ENCODE data around the gene COL13A1.

COL13A1 gene

GRCh38 chr10:69866688-69867461 lies 65.2 kb downstream of the COL13A1 start:
- FAIRE-seq = peak; percentile 60
- TF ChIP-seq POLR2A (IDR thresholded peaks at IDR 0.05; ENCODE audit: low read depth, low read length) = no peak; the same call in 1 of the 2 replicates
- peak; percentile 71 for DNase-seq (ENCODE audit: insufficient read length, low spot score)

- no peak for TF ChIP-seq POLR2A (IDR thresholded peaks at IDR 0.05; ENCODE audit: low read depth, low read length)
- no peak for FAIRE-seq
- DNase-seq (ENCODE audit: insufficient read length, low spot score) = no peak
Observed at GRCh38 chr10:69867699-69868558, 66.2 kb downstream of the COL13A1 start.

- DNase-seq (ENCODE audit: insufficient read length, low spot score) = no peak
- no peak for FAIRE-seq
- no peak for TF ChIP-seq POLR2A (IDR thresholded peaks at IDR 0.05; ENCODE audit: low read depth, low read length)
Observed at GRCh38 chr10:69868821-69869220, 67.1 kb downstream of the COL13A1 start.

GRCh38 chr10:69869291-69869961 lies 67.7 kb downstream of the COL13A1 start:
- DNase-seq (ENCODE audit: insufficient read length, low spot score) (peak; percentile 69), FAIRE-seq (peak; percentile 45)
- no peak for TF ChIP-seq POLR2A (IDR thresholded peaks at IDR 0.05; ENCODE audit: low read depth, low read length)

- FAIRE-seq = no peak
- DNase-seq (ENCODE audit: insufficient read length, low spot score) = no peak
- TF ChIP-seq POLR2A (IDR thresholded peaks at IDR 0.05; ENCODE audit: low read depth, low read length) = no peak
Observed at GRCh38 chr10:69870591-69870990, 68.9 kb downstream of the COL13A1 start.

GRCh38 chr10:69871074-69871473 lies 69.4 kb downstream of the COL13A1 start:
- DNase-seq (ENCODE audit: insufficient read length, low spot score) (no peak), FAIRE-seq (no peak)
- no peak for TF ChIP-seq POLR2A (IDR thresholded peaks at IDR 0.05; ENCODE audit: low read depth, low read length)

- FAIRE-seq = no peak
- TF ChIP-seq POLR2A (IDR thresholded peaks at IDR 0.05; ENCODE audit: low read depth, low read length) = no peak
- DNase-seq (ENCODE audit: insufficient read length, low spot score) = no peak
Observed at GRCh38 chr10:69872323-69872722, 70.6 kb downstream of the COL13A1 start.

- no peak for FAIRE-seq
- no peak for TF ChIP-seq POLR2A (IDR thresholded peaks at IDR 0.05; ENCODE audit: low read depth, low read length)
- DNase-seq (ENCODE audit: insufficient read length, low spot score) = no peak
Observed at GRCh38 chr10:69873135-69873639, 71.5 kb downstream of the COL13A1 start.

GRCh38 chr10:69874449-69874848 lies 72.7 kb downstream of the COL13A1 start:
- TF ChIP-seq POLR2A (IDR thresholded peaks at IDR 0.05; ENCODE audit: low read depth, low read length) = no peak
- FAIRE-seq = peak; percentile 11

GRCh38 chr10:69875856-69876255 lies 74.2 kb downstream of the COL13A1 start:
- DNase-seq (ENCODE audit: insufficient read length, low spot score) (no peak), FAIRE-seq (no peak)
- no peak for TF ChIP-seq POLR2A (IDR thresholded peaks at IDR 0.05; ENCODE audit: low read depth, low read length)

More at GRCh38 chr10:69874449-69874848, 72.7 kb downstream of the COL13A1 start:
- DNase-seq (ENCODE audit: insufficient read length, low spot score) = peak; percentile 89

- DNase-seq (ENCODE audit: insufficient read length, low spot score) (no peak), FAIRE-seq (no peak)
- TF ChIP-seq POLR2A (IDR thresholded peaks at IDR 0.05; ENCODE audit: low read depth, low read length) = no peak
Observed at GRCh38 chr10:69876286-69876685, 74.6 kb downstream of the COL13A1 start.

- no peak for TF ChIP-seq POLR2A (IDR thresholded peaks at IDR 0.05; ENCODE audit: low read depth, low read length)
- DNase-seq (ENCODE audit: insufficient read length, low spot score) (no peak), FAIRE-seq (no peak)
Observed at GRCh38 chr10:69876931-69877330, 75.2 kb downstream of the COL13A1 start.

GRCh38 chr10:69878038-69878437 lies 76.3 kb downstream of the COL13A1 start:
- DNase-seq (ENCODE audit: insufficient read length, low spot score) = no peak
- no peak for TF ChIP-seq POLR2A (IDR thresholded peaks at IDR 0.05; ENCODE audit: low read depth, low read length)
- FAIRE-seq = no peak

- no peak for DNase-seq (ENCODE audit: insufficient read length, low spot score)
- no peak for FAIRE-seq
- TF ChIP-seq POLR2A (IDR thresholded peaks at IDR 0.05; ENCODE audit: low read depth, low read length) = no peak
Observed at GRCh38 chr10:69878951-69879350, 77.2 kb downstream of the COL13A1 start.

Measured in H54 (cell line).